AG04450 (cell line): ENCODE data around the gene TUBB8. TPM values are rescaled to one million over a fixed set of nuclear protein-coding genes. Genes with fewer than 3 reads are reported as not detected.

Experiments used
- CTCF ChIA-PET: fragments of 300-600, 350-600 bp; formaldehyde crosslinking; extraction: SDS; loops from one replicate; lab custom pipeline; 2022; ENCODE audit warnings: antibody characterized with exemption, inconsistent platforms; lab: Charles Lee
- POLR2A ChIA-PET: fragments of 350-600 bp; formaldehyde crosslinking; extraction: SDS; loops from one replicate; lab custom pipeline; 2021; ENCODE audit warnings: antibody characterized with exemption, inconsistent platforms; lab: Yijun Ruan, JAX
- DNase-seq: peaks from one replicate; pipeline ENCODE4 v3.0.0-alpha.2; 2011; ENCODE audit warnings: low read depth, low spot score
- H3K27ac ChIP-seq: one replicate; pipeline ENCODE4 v1.5.1; 2012; ENCODE audit warnings: low read depth, low read length, control low read depth
- H3K27me3 ChIP-seq: one replicate; pipeline ENCODE4 v1.6.0; 2012; ENCODE audit warnings: low read length; ENCODE audit not compliant: control insufficient read depth, insufficient read depth
- H3K4me3 ChIP-seq: 2 replicates; pipeline ENCODE4 v1.5.1; 2011; ENCODE audit warnings: mild to moderate bottlenecking, low read depth, low read length, control low read depth
- H3K9me3 ChIP-seq: 2 replicates; pipeline ENCODE4 v1.5.1; 2012; ENCODE audit warnings: low read length; ENCODE audit not compliant: control insufficient read depth, insufficient read depth
- CTCF ChIP-seq: IDR thresholded peaks from 2 replicates; pipeline ENCODE4 v1.5.1; 2011; ENCODE audit warnings: low read depth, low read length, control low read depth, inconsistent platforms
- polyA plus RNA-seq: library from polyadenylated mRNA; depleted of rRNA; stranded (reverse); fragments of >200 nt; gene quantifications from 2 replicates; pipeline ENCODE4 v1.2.3, GENCODE V29; 2011

Gene TUBB8
- polyA plus RNA-seq, 1 experiment = not detected

GRCh38 chr10:87177-88080, 38.3 kb upstream of the TUBB8 start:
- no peak for TF ChIP-seq CTCF
- Histone ChIP-seq H3K27ac (no peak overlapping the region), H3K4me3 (no peak overlapping the region), H3K9me3 (no peaks in the 10 kb centered on the region; the same call in 1 of the 2 replicates), H3K27me3 (peaks cover 19% of the 10 kb centered on the region)
- POLR2A ChIA-PET = no interaction called here
- DNase-seq = no peak
- CTCF ChIA-PET = no interaction called here

- ChIA-PET CTCF (no interaction called here), POLR2A (no interaction called here)
- DNase-seq = no peak
- no peak for TF ChIP-seq CTCF
- H3K27me3 ChIP-seq = peaks cover 13% of the 10 kb centered on the region
- H3K9me3 ChIP-seq = no peaks in the 10 kb centered on the region
- H3K27ac ChIP-seq = no peak overlapping the region
- H3K4me3 ChIP-seq = no peak overlapping the region
These were observed 36.9 kb upstream of the TUBB8 start for GRCh38 chr10:86031-86430.

GRCh38 chr10:85044-85443, 35.9 kb upstream of the TUBB8 start:
- ChIA-PET POLR2A (no interaction called here), CTCF (interaction anchor here (1.2 kb wide), 1 partner anchor 11 kb away, joined by 4 read pairs; no protein-coding TSS in a partner anchor)
- no peaks in the 10 kb centered on the region for H3K9me3 ChIP-seq
- TF ChIP-seq CTCF = no peak
- peaks cover 10% of the 10 kb centered on the region for H3K27me3 ChIP-seq
- DNase-seq = no peak
- H3K27ac ChIP-seq = no peak overlapping the region
- no peak overlapping the region for H3K4me3 ChIP-seq

GRCh38 chr10:83930-84530, 34.9 kb upstream of the TUBB8 start:
- H3K27ac ChIP-seq = no peak overlapping the region
- ChIA-PET POLR2A (no interaction called here), CTCF (no interaction called here)
- no peak overlapping the region for H3K4me3 ChIP-seq
- no peak for TF ChIP-seq CTCF
- peaks cover 14% of the 10 kb centered on the region for H3K27me3 ChIP-seq
- H3K9me3 ChIP-seq = no peaks in the 10 kb centered on the region
- no peak for DNase-seq
